ENCODE data around the gene UQCRFS1. TPM values are rescaled to one million over a fixed set of nuclear protein-coding genes. Genes with fewer than 3 reads are reported as not detected.

Gene UQCRFS1
- total RNA-seq, 6 experiments from 2014 or later = 23.9 to 39.0 (median 27.5) TPM

GRCh38 chr19:29176981-29177754, 35.8 kb downstream of the UQCRFS1 start:
- Histone ChIP-seq H3K27me3 (no peaks in the 10 kb centered on the region), H3K9me3 (peaks cover 0 to 13% (median 0%) of the 10 kb centered on the region in 4 donors), H3K27ac (no peak overlapping the region), H3K4me3 (no peak overlapping the region), H3K4me1 (no peaks in the 10 kb centered on the region), H3K36me3 (no peaks in the 10 kb centered on the region)
- intact Hi-C loops (cut with DNase I) = no loop called here
- TF ChIP-seq POLR2A (IDR thresholded peaks at IDR 0.05) (no peak), CTCF (IDR thresholded peaks at IDR 0.05) (no peak)
- ATAC-seq (no peak), DNase-seq (no peak)
- 56% methylated on average over 2 of the region's 2 CpGs for WGBS (ENCODE audit: insufficient coverage, low coverage, low lambda C conversion rate, missing lambda C conversion rate)

- WGBS (ENCODE audit: insufficient coverage, low coverage, low lambda C conversion rate, missing lambda C conversion rate) = 43% methylated on average over 2 of the region's 2 CpGs
- intact Hi-C loops (cut with DNase I) = no loop called here
- Histone ChIP-seq H3K27me3 (no peaks in the 10 kb centered on the region), H3K4me1 (no peaks in the 10 kb centered on the region), H3K4me3 (no peak overlapping the region), H3K9me3 (peaks cover 0 to 13% (median 0%) of the 10 kb centered on the region in 4 donors), H3K27ac (no peak overlapping the region), H3K36me3 (no peaks in the 10 kb centered on the region)
- no peak for TF ChIP-seq POLR2A (IDR thresholded peaks at IDR 0.05)
- no peak for TF ChIP-seq CTCF (IDR thresholded peaks at IDR 0.05)
- DNase-seq (no peak), ATAC-seq (no peak)
Measured at GRCh38 chr19:29173896-29174295, 39.1 kb downstream of the UQCRFS1 start.

- Histone ChIP-seq H3K4me1 (no peaks in the 10 kb centered on the region), H3K4me3 (no peak overlapping the region), H3K27me3 (no peaks in the 10 kb centered on the region), H3K36me3 (no peaks in the 10 kb centered on the region), H3K9me3 (peaks cover 0 to 3% (median 0%) of the 10 kb centered on the region in 4 donors), H3K27ac (no peak overlapping the region)
- no peak for DNase-seq
- TF ChIP-seq POLR2A (IDR thresholded peaks at IDR 0.05) = no peak
- TF ChIP-seq CTCF (IDR thresholded peaks at IDR 0.05) = no peak
- 77% methylated on average over 2 of the region's 2 CpGs for WGBS (ENCODE audit: insufficient coverage, low coverage, low lambda C conversion rate, missing lambda C conversion rate)
- intact Hi-C loops (cut with DNase I) = no loop called here
- no peak for ATAC-seq
Measured at GRCh38 chr19:29172302-29172701, 40.6 kb downstream of the UQCRFS1 start.

GRCh38 chr19:29171525-29171924, 41.4 kb downstream of the UQCRFS1 start:
- Histone ChIP-seq H3K4me1 (no peaks in the 10 kb centered on the region), H3K4me3 (no peak overlapping the region), H3K9me3 (no peaks in the 10 kb centered on the region), H3K27me3 (no peaks in the 10 kb centered on the region), H3K27ac (no peak overlapping the region), H3K36me3 (no peaks in the 10 kb centered on the region)
- intact Hi-C loops (cut with DNase I) = no loop called here
- no peak for TF ChIP-seq POLR2A (IDR thresholded peaks at IDR 0.05)
- no peak for TF ChIP-seq CTCF (IDR thresholded peaks at IDR 0.05)
- 50% methylated on average over 2 of the region's 2 CpGs for WGBS (ENCODE audit: insufficient coverage, low coverage, low lambda C conversion rate, missing lambda C conversion rate)
- ATAC-seq (no peak), DNase-seq (no peak)
